HG03442 (cell line): ENCODE data around the gene B4GALNT1.
"Not testable (repeated sequence)": the region's sequence is repeated elsewhere in the genome, so short reads cannot be mapped to it uniquely, and the experiment has no call there.

Experiments used
- ATAC-seq: cut with Tn5 transposase; IDR thresholded peaks from one replicate; pipeline ENCODE4 v1.9.1; 2021; ENCODE audit warnings: mild to moderate bottlenecking, moderate library complexity; ENCODE audit not compliant: unreplicated experiment

The B4GALNT1 gene

GRCh38 chr12:57632958-57633840, at the start of gene B4GALNT1:
Gene B4GALNT1 (minus strand): TSS chr12:57633201. CDS start chr12:57632132, 1,069 bp downstream.
- ATAC-seq, result no peak

DNA sequence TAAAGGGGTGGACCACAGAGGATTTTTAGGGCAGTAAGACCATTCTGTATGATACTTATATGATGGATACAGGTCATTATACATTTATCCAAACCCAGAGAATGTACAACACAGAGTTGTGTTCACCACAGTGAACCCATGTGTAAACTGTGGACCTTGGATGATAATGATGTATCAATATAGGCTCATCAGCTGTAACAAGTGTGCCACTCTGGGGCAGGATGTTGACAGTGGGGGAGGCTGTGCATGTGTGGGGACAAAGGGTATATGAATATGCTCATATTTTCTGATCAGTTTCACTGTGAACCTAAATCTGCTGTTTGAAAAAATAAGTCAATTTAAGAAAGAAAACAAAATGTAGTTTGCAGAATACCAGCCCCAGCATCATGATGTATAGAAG, 46.7 kb upstream of the B4GALNT1 start:
- no peak for ATAC-seq

GRCh38 chr12:57677947-57678346, 44.9 kb upstream of the B4GALNT1 start:
- ATAC-seq, result not testable (repeated sequence)

- no peak for ATAC-seq
Observed at GRCh38 chr12:57674691-57675090, 41.7 kb upstream of the B4GALNT1 start.

- no peak for ATAC-seq
Observed at GRCh38 chr12:57672801-57673200, 39.8 kb upstream of the B4GALNT1 start.

- not testable (repeated sequence) for ATAC-seq
Observed at GRCh38 chr12:57671811-57672210, 38.8 kb upstream of the B4GALNT1 start.

- ATAC-seq, result not testable (repeated sequence)
Observed at GRCh38 chr12:57669691-57670090, 36.7 kb upstream of the B4GALNT1 start.

- ATAC-seq, result no peak
Observed at GRCh38 chr12:57666897-57667296, 33.9 kb upstream of the B4GALNT1 start.

GRCh38 chr12:57665066-57665820, 32.2 kb upstream of the B4GALNT1 start:
- ATAC-seq, result not testable (repeated sequence)

DNA sequence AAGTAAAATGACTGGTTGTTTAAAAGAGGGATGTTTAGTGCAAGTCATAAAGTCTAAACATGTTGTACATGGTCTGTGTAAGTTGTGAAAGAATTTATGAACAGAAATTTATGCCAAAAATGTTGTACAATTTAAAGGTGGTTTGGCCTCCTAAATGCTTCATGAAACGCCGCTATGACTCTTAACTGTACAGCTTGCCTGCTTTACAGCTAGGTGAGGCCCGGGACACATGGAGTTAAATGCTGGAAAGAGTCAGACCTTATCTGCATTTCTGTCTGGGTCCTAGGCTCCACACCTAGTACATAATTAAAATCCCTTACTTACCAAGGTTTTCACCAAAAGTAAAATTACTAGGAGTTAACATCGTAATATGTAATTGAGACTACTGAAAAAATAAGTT, 28.4 kb upstream of the B4GALNT1 start:
- ATAC-seq, result no peak

DNA sequence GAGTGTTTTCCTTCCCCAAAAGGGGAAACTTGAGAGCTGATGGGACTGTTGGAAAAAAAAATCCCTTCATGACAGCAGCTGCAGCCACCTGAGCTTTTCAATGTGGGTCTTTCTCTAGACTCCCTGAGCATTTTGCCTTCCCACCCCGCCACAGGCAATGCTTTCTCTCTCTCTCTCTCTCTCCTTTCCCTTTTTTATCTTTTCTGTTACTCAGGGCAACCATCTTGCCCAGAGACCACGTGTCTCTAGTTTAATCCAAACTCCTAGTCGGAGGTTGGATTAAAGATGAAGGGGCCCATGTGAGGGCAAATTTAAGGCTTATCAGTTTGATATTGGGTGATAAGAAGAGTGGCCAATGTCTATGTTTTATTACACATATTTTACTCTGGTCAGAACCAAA, 25.9 kb upstream of the B4GALNT1 start:
- no peak for ATAC-seq

DNA sequence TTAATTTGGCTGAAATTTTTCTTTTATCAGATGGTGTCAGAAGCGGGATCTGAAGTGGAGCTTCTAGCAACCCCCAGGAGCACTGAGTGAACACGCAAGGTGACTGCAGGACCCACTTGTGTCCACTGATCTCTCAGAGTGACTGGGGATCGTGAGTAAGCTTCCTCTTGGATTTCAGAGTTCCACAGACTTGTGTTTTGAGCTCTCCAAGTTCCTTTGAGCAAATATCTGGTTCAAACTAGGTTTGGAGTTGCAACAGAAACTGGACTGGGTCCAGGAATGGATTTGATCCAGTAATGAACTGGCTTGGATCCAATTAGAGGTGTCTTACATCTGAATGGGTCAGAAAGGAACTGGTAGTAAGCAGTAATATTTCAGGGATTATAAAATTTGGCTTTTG, 24.7 kb upstream of the B4GALNT1 start:
- no peak for ATAC-seq

DNA sequence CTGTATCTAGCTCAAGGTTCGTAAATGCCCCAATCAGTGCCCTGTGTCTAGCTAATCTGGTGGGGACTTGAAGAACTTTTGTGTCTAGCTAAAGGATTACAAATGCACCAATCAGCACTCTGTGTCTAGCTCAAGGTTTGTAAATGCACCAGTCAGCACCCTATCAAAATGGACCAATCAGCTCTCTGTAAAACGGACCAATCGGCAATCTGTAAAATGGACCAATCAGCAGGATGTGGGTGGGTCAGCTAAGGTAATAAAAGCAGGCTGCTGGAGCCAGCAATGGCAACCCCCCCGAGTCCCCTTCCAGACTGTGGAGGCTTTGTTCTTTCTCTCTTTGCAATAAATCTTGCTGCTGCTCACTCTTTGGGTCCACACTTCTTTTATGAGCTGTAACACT, 23.4 kb upstream of the B4GALNT1 start:
- not testable (repeated sequence) for ATAC-seq

DNA sequence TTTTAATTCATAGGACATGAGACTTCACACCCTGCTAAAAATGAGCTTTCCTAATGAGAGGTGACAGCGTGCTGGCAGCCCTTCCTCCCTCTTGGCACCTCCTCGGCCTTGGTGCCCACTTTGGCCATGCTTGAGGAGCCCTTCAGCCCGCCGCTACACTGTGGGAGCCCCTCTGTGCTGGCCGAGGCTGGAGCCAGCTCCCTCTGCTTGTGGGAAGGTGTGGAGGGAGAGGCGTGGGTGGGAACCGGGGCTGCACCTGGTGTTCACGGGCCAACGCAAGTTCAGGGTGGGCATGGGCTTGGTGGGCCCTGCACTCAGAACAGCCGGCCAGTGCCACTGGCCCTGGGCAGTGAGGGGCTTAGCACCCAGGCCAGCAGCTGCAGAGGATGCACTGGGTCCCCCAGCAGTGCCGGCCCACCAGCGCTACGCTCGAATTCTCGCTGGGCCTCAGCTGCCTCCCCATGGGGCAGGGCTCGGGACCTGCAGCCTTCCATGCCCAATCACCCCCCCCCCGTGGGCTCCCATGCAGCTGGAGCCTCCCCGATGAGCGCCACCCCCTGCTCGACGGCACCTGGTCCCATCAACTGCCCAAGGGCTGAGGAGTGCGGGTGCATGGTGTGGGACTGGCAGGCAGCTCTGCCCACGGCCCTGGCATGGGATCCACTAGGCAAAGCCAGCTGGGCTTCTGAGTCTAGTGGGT, 22.7 kb upstream of the B4GALNT1 start:
- ATAC-seq, result no peak

- ATAC-seq, result no peak
Observed at GRCh38 chr12:57654042-57654441, 21.0 kb upstream of the B4GALNT1 start.

DNA sequence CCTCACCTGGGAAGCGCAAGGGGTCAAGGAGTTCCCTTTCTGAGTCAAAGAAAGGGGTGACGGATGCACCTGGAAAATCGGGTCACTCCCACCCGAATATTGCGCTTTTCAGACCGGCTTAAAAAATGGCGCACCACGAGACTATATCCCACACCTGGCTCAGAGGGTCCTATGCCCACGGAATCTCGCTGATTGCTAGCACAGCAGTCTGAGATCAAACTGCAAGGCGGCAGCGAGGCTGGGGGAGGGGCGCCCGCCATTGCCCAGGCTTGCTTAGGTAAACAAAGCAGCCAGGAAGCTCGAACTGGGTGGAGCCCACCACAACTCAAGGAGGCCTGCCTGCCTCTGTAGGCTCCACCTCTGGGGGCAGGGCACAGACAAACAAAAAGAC, 13.7 kb upstream of the B4GALNT1 start:
- ATAC-seq, result not testable (repeated sequence)

DNA sequence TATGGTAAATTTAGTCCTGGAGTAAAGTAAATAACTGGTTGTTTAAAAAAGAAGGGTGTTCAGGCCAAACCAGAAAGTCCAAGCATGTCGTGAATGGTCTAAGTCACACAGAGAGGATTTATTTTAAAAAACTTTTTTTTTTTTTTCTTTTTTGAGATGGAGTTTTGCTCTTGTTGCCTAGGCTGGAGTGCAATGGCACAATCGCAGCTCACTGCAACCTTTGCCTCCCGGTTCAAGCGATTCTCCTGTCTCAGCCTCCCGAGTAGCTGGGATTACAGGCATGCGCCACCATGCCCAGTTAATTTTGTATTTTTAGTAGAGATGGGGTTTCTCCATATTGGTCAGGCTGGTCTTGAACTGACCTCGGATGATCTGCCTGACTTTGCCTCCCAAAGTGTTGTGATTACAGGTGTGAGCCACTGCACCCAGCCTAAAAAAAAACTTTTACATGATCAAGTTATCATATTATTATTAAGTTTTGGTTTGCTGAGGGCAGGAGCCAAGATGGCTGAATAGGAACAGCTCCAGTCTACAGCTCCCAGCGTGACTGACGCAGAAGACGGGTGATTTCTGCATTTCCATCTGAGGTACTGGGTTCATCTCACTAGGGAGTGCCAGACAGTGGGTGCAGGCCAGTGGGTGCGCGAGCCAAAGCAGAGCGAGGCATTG, 13.1 kb upstream of the B4GALNT1 start:
- ATAC-seq, result not testable (repeated sequence)

DNA sequence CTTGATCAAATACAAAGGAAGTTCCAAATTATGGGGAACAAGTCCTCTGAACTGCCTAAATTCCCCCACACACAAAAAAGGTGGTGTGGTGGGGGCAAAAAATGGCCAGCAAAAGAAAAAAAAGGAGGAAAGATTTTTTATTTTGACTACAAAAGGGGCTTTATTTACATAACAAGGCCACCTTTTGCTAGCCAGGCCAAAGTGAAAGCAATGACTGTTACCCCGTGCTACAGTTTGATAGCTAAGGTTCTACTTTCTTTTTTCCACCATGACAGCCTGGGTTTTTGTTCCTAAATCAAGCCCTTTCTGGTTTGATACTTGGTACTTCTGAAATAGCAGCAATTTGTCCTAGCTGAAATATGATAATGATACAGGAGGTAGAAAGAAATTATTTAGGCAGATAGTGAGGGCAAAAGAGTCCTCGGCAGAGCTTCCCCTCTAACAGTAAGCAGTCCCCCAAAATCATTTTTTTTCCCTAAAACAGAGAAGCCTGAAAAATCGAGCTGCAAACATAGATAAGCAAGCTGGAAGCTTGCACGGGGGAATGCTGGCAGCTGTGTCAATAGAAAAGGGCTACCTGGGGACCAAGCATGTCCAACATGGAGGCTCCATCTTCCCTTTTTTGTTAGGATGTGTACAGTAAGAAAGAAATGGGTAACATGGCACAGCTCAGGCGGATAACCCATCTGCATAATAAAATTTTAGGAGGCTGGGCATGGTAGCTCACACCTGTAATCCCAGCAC, 8.9 kb upstream of the B4GALNT1 start:
- ATAC-seq, result no peak

DNA sequence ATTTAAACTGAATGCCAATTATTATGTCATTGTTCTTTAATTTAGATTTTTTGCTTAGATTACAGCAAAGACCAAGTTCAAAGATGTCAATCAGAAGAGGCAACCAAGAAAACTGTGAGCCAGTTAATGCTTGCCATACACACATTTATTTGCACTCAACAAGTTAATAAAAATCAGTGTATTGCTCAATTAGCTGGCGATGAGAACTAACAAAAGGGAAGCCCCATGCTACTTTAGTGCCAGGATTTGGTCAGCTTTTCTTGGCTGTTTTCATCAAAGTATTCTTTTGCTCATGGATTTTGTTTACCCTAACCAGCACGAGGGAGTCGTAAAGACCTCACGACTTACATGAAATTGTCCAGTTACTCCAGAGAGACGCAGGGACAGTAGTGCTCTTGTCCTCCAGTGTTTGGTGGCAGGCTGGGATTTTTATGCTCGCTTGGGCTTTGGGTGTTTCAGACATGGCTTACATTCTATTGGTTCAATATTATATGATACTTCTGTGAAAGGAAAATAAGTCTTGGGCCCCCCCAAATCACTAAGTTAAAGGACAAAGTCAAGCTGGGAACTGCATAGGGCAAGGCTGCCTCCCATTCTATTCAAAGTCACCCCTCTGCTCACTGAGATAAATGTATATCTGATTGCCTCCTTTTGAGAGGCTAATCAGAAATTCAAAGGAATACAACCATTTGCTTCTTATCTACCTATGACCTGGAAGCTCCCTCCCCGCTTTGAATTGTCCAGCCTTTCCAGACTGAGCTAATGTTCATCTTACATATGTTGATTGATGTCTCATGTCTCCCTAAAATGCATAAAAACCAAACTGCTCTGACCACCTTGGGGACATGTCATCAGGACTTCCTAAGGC, 7.4 kb upstream of the B4GALNT1 start:
- ATAC-seq, result no peak
